Activated T-cell treated with anti-CD3 and anti-CD28 coated beads for 48 hours (primary cell): ENCODE results near the gene AKNAD1.
"Not testable (repeated sequence)": the region's sequence is repeated elsewhere in the genome, so short reads cannot be mapped to it uniquely, and the experiment has no call there.

Source experiments
- DNase-seq: peaks from one replicate; pipeline ENCODE4 v3.0.0-alpha.2; 2020; ENCODE audit warnings: low read depth

Gene AKNAD1

DNA sequence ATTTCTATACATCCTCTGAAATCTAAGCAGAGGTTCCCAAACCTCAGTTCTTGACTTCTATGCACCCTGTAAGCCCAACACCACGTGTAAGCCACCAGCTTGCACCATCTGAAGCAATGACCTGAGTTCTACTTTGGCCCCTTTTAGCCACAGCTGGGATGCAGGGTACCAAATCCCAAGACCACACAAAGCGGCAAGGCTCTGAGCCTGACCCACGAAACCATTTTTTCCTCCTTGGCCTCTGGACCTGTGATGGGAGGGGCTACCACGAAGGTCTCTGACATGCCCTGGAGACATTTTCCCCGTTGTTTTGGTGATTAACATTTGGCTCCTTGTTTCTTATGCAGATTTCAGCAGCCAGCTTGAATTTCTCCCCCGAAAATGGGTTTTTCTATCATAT is 71.6 kb downstream of the AKNAD1 start:
- DNase-seq: no peak

DNA sequence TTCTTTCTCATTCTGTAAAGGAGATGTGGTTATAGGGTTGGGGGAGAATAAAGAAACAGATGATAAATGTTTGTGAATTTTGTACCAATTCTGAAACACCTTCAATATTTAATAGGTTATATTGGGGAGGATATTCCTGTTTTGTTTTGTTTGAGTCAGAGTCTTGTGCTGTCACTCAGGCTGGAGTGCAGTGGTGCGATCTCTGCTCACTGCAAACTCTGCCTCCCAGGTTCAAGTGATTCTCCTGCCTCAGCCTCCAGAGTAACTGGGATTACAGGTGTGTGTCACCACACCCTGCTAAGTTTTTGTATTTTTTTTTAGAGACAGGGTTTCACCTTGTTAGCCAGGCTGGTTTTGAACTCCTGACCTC is 75.3 kb downstream of the AKNAD1 start:
- DNase-seq: not testable (repeated sequence)

DNA sequence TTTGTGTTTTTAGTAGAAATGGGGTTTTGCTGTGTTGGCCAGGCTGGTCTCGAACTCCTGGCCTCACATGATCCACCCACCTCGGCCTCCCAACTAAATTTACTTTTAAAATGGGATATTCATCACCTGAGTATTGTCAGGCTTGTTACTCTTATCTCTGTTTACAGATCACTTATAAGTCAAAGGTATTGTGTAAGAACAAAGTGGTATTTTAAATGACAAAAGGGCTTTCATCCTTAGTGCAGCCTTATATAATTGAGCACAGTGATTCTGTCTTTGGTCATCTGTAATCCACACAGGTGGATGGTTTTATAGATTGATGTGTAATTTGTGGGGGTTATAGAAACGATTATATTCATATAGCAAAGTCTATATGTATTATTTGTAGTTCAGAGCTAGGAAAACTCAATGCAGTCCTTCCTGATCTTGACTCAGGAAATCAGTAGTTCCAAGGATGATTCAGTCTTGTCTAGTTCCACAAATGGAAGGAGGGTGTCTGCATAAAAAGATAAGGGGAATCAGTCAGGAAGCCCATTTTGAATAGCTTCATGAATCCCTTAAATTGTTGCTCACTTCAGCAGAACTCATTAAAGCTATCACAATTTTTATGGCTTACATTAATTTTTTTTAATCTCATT is 75.8 kb downstream of the AKNAD1 start:
- DNase-seq: no peak

DNA sequence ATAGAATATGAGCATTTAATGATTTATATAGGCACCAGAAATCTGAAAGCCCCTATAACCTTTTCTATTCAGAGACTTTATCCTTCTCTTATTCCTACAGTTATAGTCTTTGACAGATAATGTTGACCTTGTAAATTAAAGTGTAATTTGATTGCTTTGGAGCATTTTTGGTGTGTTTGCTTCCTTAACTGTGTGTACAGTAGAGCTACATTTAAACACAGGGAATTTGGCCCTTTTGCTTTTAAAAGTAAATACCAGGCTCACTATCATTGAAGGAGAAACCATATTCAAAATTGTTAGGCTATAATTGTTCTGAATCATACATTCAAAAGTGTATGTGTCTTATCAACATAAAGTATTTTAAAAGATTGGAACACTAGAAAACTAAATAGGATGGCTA is 77.4 kb downstream of the AKNAD1 start:
- DNase-seq: no peak

DNA sequence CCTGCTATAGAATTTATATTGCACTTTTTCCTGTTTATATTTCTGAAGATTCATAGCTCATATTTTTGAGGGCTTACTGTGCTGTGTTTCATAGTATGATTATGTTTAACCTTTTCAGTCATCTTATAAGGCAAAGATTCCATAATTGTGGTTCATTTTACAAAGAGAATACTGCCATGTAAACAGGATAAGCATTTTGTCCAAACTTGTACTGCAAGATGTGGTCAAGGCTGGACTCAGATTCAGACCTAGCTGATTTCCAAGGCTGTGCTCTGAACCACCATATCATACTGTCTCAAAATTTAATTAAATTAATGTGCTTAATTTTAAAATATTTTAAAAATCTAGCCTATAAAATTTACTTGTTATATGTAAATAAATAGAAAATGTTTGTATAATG is 79.1 kb downstream of the AKNAD1 start:
- no peak for DNase-seq

DNA sequence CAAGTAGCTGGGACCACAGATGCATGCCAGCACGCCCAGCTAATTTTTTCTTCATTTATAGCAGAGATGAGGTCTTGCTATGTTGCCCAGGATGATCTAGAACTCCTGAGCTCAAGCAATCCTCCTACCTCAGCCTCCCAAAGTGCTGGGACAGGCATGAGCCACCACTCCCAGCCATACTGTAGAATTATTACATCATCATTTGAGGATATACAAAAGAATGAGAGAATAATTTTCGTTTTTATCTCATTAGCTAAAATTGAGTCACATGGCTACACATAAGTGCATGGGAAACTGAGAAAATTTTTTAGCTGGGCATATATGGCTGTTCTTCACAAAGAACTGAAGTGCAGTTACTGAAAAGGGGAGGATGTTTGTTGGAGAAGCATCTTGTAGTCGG is 89.2 kb downstream of the AKNAD1 start:
- DNase-seq: no peak

DNA sequence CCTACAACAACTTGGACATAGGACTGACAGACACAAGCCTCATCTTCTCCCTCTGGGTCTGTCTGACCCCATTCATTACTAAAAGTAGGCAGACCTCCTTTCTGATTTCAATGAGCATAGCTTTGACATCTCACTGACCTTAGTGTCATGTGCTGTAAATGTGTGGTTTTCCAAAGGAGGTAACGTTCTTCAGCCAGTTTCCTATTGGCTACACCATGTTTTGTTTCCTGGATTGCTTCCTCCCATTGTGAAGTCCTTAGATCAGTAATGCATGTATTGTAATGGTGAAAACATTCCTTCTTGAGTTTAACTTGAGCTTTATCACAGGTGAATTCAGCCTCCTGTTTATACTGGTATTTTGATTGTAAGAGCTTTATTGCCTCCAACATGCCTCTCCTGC is 89.8 kb downstream of the AKNAD1 start:
- no peak for DNase-seq
